GM12878 (cell line): ENCODE measurements around the gene TCIRG1. TPM values are rescaled to one million over a fixed set of nuclear protein-coding genes. Genes with fewer than 3 reads are reported as not detected.

Experiments
- ATAC-seq: fragments of 200-7000 bp; cut with Tn5 transposase; 3 replicates; pipeline ENCODE4 v1.9.1; 2020; ENCODE audit warnings: mild to moderate bottlenecking, moderate library complexity
- BruUV-seq: library from RNA; stranded (reverse); fragments of 400-500 nt; replicated peaks from 2 replicates; lab custom pipeline; 2021; lab: Mats Ljungman, UMichigan
- CTCF ChIA-PET: fragments of 300-600 bp; sonication (Branson Sonifier 250); formaldehyde crosslinking; extraction: SDS; loops from one replicate; lab custom pipeline; 2021; ENCODE audit warnings: inconsistent platforms; lab: Yijun Ruan, JAX
- POLR2A ChIA-PET: fragments of 350-600 bp; formaldehyde crosslinking; extraction: SDS; loops from one replicate; lab custom pipeline; 2021; ENCODE audit warnings: inconsistent platforms; lab: Charles Lee
- RAD21 ChIA-PET: fragments of 300-600 bp; sonication (Branson Sonifier 250); formaldehyde crosslinking; loops from one replicate; lab custom pipeline; 2023; ENCODE audit warnings: antibody characterized with exemption; ENCODE audit not compliant: unreplicated experiment; lab: Charles Lee
- SMC1A ChIA-PET: fragments of 300-600 bp; sonication (Branson Sonifier 250); formaldehyde crosslinking; loops from one replicate; lab custom pipeline; 2023; ENCODE audit not compliant: unreplicated experiment, uncharacterized antibody; lab: Charles Lee
- DNase-seq: peaks from one replicate; pipeline ENCODE4 v3.0.0-alpha.2; 2011; ENCODE audit warnings: low read depth, low spot score
- FAIRE-seq: peaks from 3 replicates; lab custom pipeline; 2011; peaks lifted over from hg19 to GRCh38; lab: Jason Lieb, UNC
- H2AFZ ChIP-seq: 2 replicates; pipeline ENCODE4 v1.6.0; 2011; ENCODE audit warnings: low read depth, low read length, control low read depth; ENCODE audit not compliant: control insufficient read depth
- H3K27ac ChIP-seq: 2 replicates; pipeline ENCODE4 v1.5.1; 2011; ENCODE audit warnings: control low read depth; ENCODE audit not compliant: control insufficient read depth, insufficient read depth
- H3K27me3 ChIP-seq, 2 experiments: replicated peaks in 1 of 2; 2 replicates each; pipeline versions ENCODE4 v1.6.0 to v1.6.1; 2011; ENCODE audit warnings: low read length in 1 of 2; ENCODE audit not compliant: control insufficient read depth in 2 of 2, insufficient read depth in 2 of 2
- H3K36me3 ChIP-seq, 2 experiments: 2 replicates each; pipeline ENCODE4 v1.5.1; 2011; ENCODE audit warnings: low read length in 1 of 2; ENCODE audit not compliant: control insufficient read depth in 2 of 2, insufficient read depth in 2 of 2
- H3K4me1 ChIP-seq: 2 replicates; pipeline ENCODE4 v1.6.1; 2011; ENCODE audit warnings: mild to moderate bottlenecking, low read length, moderate library complexity, mixed read lengths; ENCODE audit not compliant: control insufficient read depth, insufficient read depth
- H3K4me2 ChIP-seq: 2 replicates; pipeline ENCODE4 v1.6.0; 2011; ENCODE audit warnings: control low read depth; ENCODE audit not compliant: control insufficient read depth, insufficient read depth
- H3K4me3 ChIP-seq: fragments of 200-600 bp; sonication (generic); 2 replicates; pipeline ENCODE4 v1.5.1; 2016
- H3K79me2 ChIP-seq: 2 replicates; pipeline ENCODE4 v1.6.0; 2011; ENCODE audit warnings: low read length; ENCODE audit not compliant: control insufficient read depth, insufficient read depth
- H3K9ac ChIP-seq: 2 replicates; pipeline ENCODE4 v1.8.0; 2011; ENCODE audit warnings: low read length, control low read depth, mixed read lengths; ENCODE audit not compliant: control insufficient read depth, insufficient read depth
- H3K9me3 ChIP-seq: replicated peaks from 3 replicates; pipeline ENCODE4 v1.5.1; 2011; ENCODE audit warnings: mild to moderate bottlenecking, low read length; ENCODE audit not compliant: control insufficient read depth, insufficient read depth
- H4K20me1 ChIP-seq: 2 replicates; pipeline ENCODE4 v1.6.0; 2011; ENCODE audit not compliant: control insufficient read depth, insufficient read depth
- CBX3 ChIP-seq: fragments of 200-600 bp; sonication (generic); IDR thresholded peaks from 2 replicates; pipeline ENCODE4 v1.6.1; 2016; ENCODE audit warnings: low read depth, borderline replicate concordance
- CEBPZ ChIP-seq: fragments of 150-350 bp; IDR thresholded peaks from 2 replicates; pipeline ENCODE4 v1.6.1; 2016; ENCODE audit warnings: low read depth, low read length
- CHD2 ChIP-seq: IDR thresholded peaks from 2 replicates; pipeline ENCODE4 v1.6.1; 2011; ENCODE audit warnings: low read depth, low read length, improper control_type of control experiment, borderline replicate concordance
- HSF1 ChIP-seq: fragments of 150-350 bp; IDR thresholded peaks from 2 replicates; pipeline ENCODE4 v1.6.1; 2014; ENCODE audit warnings: mild to moderate bottlenecking, low read depth, low read length
- RELA ChIP-seq: fragments of 450-650 bp; IDR thresholded peaks from 2 replicates; pipeline ENCODE4 v1.8.0; 2014; ENCODE audit warnings: borderline replicate concordance; ENCODE audit not compliant: partially characterized antibody
- RELB ChIP-seq: fragments of 450-650 bp; IDR thresholded peaks from 2 replicates; pipeline ENCODE4 v1.6.1; 2017; ENCODE audit warnings: low read depth, mild to moderate bottlenecking, moderate library complexity
- SIX5 ChIP-seq: IDR thresholded peaks from 2 replicates; pipeline ENCODE4 v1.6.1; 2011; ENCODE audit warnings: mild to moderate bottlenecking, low read depth, low read length, moderate library complexity; ENCODE audit not compliant: severe bottlenecking
- SUPT20H ChIP-seq: IDR thresholded peaks from 2 replicates; pipeline ENCODE4 v1.6.1; 2011; ENCODE audit warnings: low read depth, mild to moderate bottlenecking, low read length, moderate library complexity, borderline replicate concordance; ENCODE audit not compliant: control insufficient read depth
- WGBS: methylation state at CpG from one replicate; pipeline ENCODE4 v1.1.6; 2016; ENCODE audit warnings: low lambda C conversion rate; ENCODE audit not compliant: insufficient replicate concordance, insufficient coverage; ENCODE audit errors: missing lambda C conversion rate; 5-methylcytosine and 5-hydroxymethylcytosine counted together
- in situ Hi-C: fragments of 300-500 bp; cut with MboI; formaldehyde crosslinking; loops from 9 replicates; pipeline ENCODE4 v1.14.3; 2018; ENCODE audit warnings: mixed read lengths
- intact Hi-C: fragments of 100-400 bp; cut with micrococcal nuclease; formaldehyde crosslinking; loops from one replicate; pipeline ENCODE4 v1.14.2; 2022; ENCODE audit not compliant: unreplicated experiment
- polyA plus RNA-seq, 11 experiments: library from polyadenylated mRNA; depleted of rRNA in 4 of 11; unstranded in 6 of 11; stranded (reverse) in 5 of 11; fragments of >200 nt; fragmentation: Nextera tagmentation in 4 of 11; fragmentation: Illumina TruSeq in 1 of 11; extraction: Ambion mirVana in 4 of 11; extraction: Trizol in 1 of 11; gene quantifications; 1 replicate in 1 of 11; 2 replicates in 10 of 11; pipeline versions ENCODE4 v1.2.1 to v1.2.3, GENCODE V29; 2011 to 2016; ENCODE audit warnings: inconsistent platforms in 2 of 11, missing spikeins in 2 of 11, low read depth in 1 of 11
- total RNA-seq, 4 experiments: library from RNA; depleted of rRNA in 3 of 4; stranded (reverse); fragments of >200 nt in 3 of 4; fragmentation: Illumina TruSeq in 1 of 4; extraction: Trizol in 1 of 4; gene quantifications; 2 replicates each; pipeline versions ENCODE4 v1.2.1 to v1.2.3, GENCODE V29; 2013 to 2021

TCIRG1 gene
- total and polyA plus RNA-seq, 10 of the 15 experiments (the other 5 are each of a cell fraction or from before 2014, with no cell fraction given): 0.76 to 218 (median 87.4) TPM

GRCh38 chr11:68014947-68015447 is 23.8 kb upstream of the TCIRG1 start:
- RAD21 ChIA-PET: no interaction called here
- Histone ChIP-seq H3K27me3 (no peaks in the 10 kb centered on the region; a peak in 1 of 4 replicates), H3K36me3 (no peaks in the 10 kb centered on the region), H4K20me1 (no peaks in the 10 kb centered on the region), H3K4me1 (peaks cover 3% of the 10 kb centered on the region), H3K9ac (no peak overlapping the region), H3K9me3 (no peaks in the 10 kb centered on the region), H3K4me3 (no peak overlapping the region), H2AFZ (no peak overlapping the region), H3K27ac (no peak overlapping the region), H3K79me2 (no peaks in the 10 kb centered on the region), H3K4me2 (no peak overlapping the region)
- in situ Hi-C loops (no loop called here), intact Hi-C loops (no loop called here)
- FAIRE-seq (no peak), ATAC-seq (no peak), DNase-seq (no peak)
- POLR2A ChIA-PET: no interaction called here
- 68% methylated on average over 19 of the region's 19 CpGs for WGBS
- TF ChIP-seq CBX3 (no peak), CEBPZ (no peak), SUPT20H (no peak), SIX5 (no peak), RELB (no peak), HSF1 (no peak), CHD2 (no peak), RELA (no peak)
- SMC1A ChIA-PET: no interaction called here
- CTCF ChIA-PET: interaction anchor here (2.6 kb wide), 1 partner anchor 194 kb away, joined by 6 read pairs; no protein-coding TSS in a partner anchor
- BruUV-seq: no TSS peak
